ENCODE results near the gene GPX2.

GPX2 gene

GRCh38 chr14:64927031-64927430 is 15.5 kb downstream of the GPX2 start:
- no peak for TF ChIP-seq CTCF (IDR thresholded peaks at IDR 0.05; ENCODE audit: low read depth, low read length, missing control alignments)
- H3K4me3 ChIP-seq (ENCODE audit: low read depth, low read length) = no peak overlapping the region
- no peak for DNase-seq (ENCODE audit: low read depth)

DNA sequence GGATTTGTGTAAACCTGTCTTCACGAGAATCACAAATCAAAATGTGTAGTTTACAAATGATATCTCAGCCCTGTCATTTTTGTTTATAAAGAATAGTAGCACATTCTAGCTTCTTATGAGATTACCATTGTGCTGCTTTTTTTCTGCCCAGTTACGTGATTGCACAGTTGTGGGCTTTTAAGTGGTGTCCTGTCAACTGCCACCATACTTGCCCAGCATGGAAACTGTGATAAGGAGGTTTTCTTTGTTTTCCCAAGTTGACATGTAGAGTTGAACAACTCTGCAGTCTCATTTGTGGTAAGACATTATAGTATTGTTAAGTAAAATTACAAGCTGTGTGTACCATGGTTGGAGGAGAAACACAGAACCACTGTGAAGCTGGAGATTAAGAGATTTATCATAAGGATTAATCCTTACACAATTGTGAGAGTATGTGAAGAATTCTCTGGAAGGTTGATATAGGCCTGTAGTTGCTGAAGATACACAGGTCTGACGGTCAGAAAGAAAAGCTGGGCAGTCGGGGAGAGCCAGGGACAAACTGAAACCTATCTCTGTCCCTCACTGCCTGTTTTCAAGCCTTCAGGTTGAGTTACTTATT is 16.0 kb downstream of the GPX2 start:
- no peak for DNase-seq (ENCODE audit: low read depth)
- no peak for TF ChIP-seq CTCF (IDR thresholded peaks at IDR 0.05; ENCODE audit: low read depth, low read length, missing control alignments)

GRCh38 chr14:64923015-64923414 is 19.5 kb downstream of the GPX2 start:
- DNase-seq (ENCODE audit: low read depth) = no peak
- TF ChIP-seq CTCF (IDR thresholded peaks at IDR 0.05; ENCODE audit: low read depth, low read length, missing control alignments) = no peak
- no peak overlapping the region for H3K4me3 ChIP-seq (ENCODE audit: low read depth, low read length)

More for the DNA sequence above, 16.0 kb downstream of the GPX2 start:
- no peak overlapping the region for H3K4me3 ChIP-seq (ENCODE audit: low read depth, low read length)

GRCh38 chr14:64920465-64920864 is 22.1 kb downstream of the GPX2 start:
- no peak overlapping the region for H3K4me3 ChIP-seq (ENCODE audit: low read depth, low read length)
- DNase-seq (ENCODE audit: low read depth) = no peak
- TF ChIP-seq CTCF (IDR thresholded peaks at IDR 0.05; ENCODE audit: low read depth, low read length, missing control alignments) = no peak

DNA sequence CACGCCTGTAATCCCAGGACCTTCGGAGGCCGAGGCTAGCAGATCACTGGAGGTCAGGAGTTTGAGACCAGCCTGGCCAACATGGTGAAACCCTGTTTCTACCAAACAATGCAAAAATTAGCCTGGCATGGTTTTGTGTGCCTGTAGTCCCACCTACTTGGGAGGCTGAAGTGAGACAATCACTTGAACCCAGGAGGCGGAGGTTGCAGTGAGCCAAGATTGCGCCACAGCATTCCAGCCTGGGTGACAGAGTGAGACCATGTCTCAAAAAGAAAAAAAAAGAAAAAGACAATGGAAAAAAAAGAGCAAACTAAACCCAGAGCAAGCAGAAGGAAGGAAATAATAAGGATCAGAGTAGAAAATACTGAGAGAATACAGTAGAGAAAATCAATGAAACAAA is 22.9 kb downstream of the GPX2 start:
- DNase-seq (ENCODE audit: low read depth) = no peak
- H3K4me3 ChIP-seq (ENCODE audit: low read depth, low read length) = no peak overlapping the region
- TF ChIP-seq CTCF (IDR thresholded peaks at IDR 0.05; ENCODE audit: low read depth, low read length, missing control alignments) = no peak

- H3K4me3 ChIP-seq (ENCODE audit: low read depth, low read length) = no peak overlapping the region
- no peak for DNase-seq (ENCODE audit: low read depth)
- TF ChIP-seq CTCF (IDR thresholded peaks at IDR 0.05; ENCODE audit: low read depth, low read length, missing control alignments) = no peak
Measured at GRCh38 chr14:64919215-64919614, 23.3 kb downstream of the GPX2 start.

GRCh38 chr14:64918216-64918615 is 24.3 kb downstream of the GPX2 start:
- DNase-seq (ENCODE audit: low read depth) = no peak
- no peak for TF ChIP-seq CTCF (IDR thresholded peaks at IDR 0.05; ENCODE audit: low read depth, low read length, missing control alignments)
- H3K4me3 ChIP-seq (ENCODE audit: low read depth, low read length) = no peak overlapping the region
